ENCODE measurements around the gene CCDC197.

CCDC197 gene

GRCh38 chr14:93960774-93961438, 36.2 kb upstream of the CCDC197 start:
- no peak for DNase-seq (ENCODE audit: low read depth in 2 of 2, low spot score in 1 of 2)

- no peak for DNase-seq (ENCODE audit: low read depth in 2 of 2, low spot score in 1 of 2)
These were observed 35.5 kb upstream of the CCDC197 start for GRCh38 chr14:93961620-93962019.

GRCh38 chr14:93962701-93963601, 34.1 kb upstream of the CCDC197 start:
- DNase-seq (ENCODE audit: low read depth in 2 of 2, low spot score in 1 of 2): no peak

GRCh38 chr14:93963692-93964091, 33.4 kb upstream of the CCDC197 start:
- no peak for DNase-seq (ENCODE audit: low read depth in 2 of 2, low spot score in 1 of 2)

GRCh38 chr14:93964281-93964680, 32.8 kb upstream of the CCDC197 start:
- DNase-seq (ENCODE audit: low read depth in 2 of 2, low spot score in 1 of 2): no peak

- no peak for DNase-seq (ENCODE audit: low read depth in 2 of 2, low spot score in 1 of 2)
These were observed 32.2 kb upstream of the CCDC197 start for GRCh38 chr14:93964820-93965286.

- DNase-seq (ENCODE audit: low read depth in 2 of 2, low spot score in 1 of 2): no peak
These were observed 31.7 kb upstream of the CCDC197 start for GRCh38 chr14:93965287-93965821.

- no peak for DNase-seq (ENCODE audit: low read depth in 2 of 2, low spot score in 1 of 2)
These were observed 31.1 kb upstream of the CCDC197 start for GRCh38 chr14:93965946-93966474.

- no peak for DNase-seq (ENCODE audit: low read depth in 2 of 2, low spot score in 1 of 2)
These were observed 29.4 kb upstream of the CCDC197 start for GRCh38 chr14:93967637-93968250.

- no peak for DNase-seq (ENCODE audit: low read depth in 2 of 2, low spot score in 1 of 2)
These were observed 27.8 kb upstream of the CCDC197 start for GRCh38 chr14:93969082-93969828.

GRCh38 chr14:93970585-93970964, 26.5 kb upstream of the CCDC197 start:
- DNase-seq (ENCODE audit: low read depth in 2 of 2, low spot score in 1 of 2): peak; percentile 54 to 57

- DNase-seq (ENCODE audit: low read depth in 2 of 2, low spot score in 1 of 2): no peak
These were observed 26.0 kb upstream of the CCDC197 start for GRCh38 chr14:93970965-93971634.

- no peak for DNase-seq (ENCODE audit: low read depth in 2 of 2, low spot score in 1 of 2)
These were observed 25.5 kb upstream of the CCDC197 start for GRCh38 chr14:93971635-93972027.

GRCh38 chr14:93972618-93973205, 24.4 kb upstream of the CCDC197 start:
- no peak for DNase-seq (ENCODE audit: low read depth in 2 of 2, low spot score in 1 of 2)

GRCh38 chr14:93973607-93974006, 23.5 kb upstream of the CCDC197 start:
- no peak for DNase-seq (ENCODE audit: low read depth in 2 of 2, low spot score in 1 of 2)

- no peak for DNase-seq (ENCODE audit: low read depth in 2 of 2, low spot score in 1 of 2)
These were observed 22.8 kb upstream of the CCDC197 start for GRCh38 chr14:93974299-93974698.

- DNase-seq (ENCODE audit: low read depth in 2 of 2, low spot score in 1 of 2): no peak
These were observed 22.3 kb upstream of the CCDC197 start for GRCh38 chr14:93974833-93975232.

- no peak for DNase-seq (ENCODE audit: low read depth in 2 of 2, low spot score in 1 of 2)
These were observed 21.2 kb upstream of the CCDC197 start for GRCh38 chr14:93975791-93976476.

- no peak for DNase-seq (ENCODE audit: low read depth in 2 of 2, low spot score in 1 of 2)
These were observed 20.5 kb upstream of the CCDC197 start, which contains the start of gene ASB2 for GRCh38 chr14:93976477-93977057. Gene ASB2 (minus strand): TSS chr14:93976570. CDS start chr14:93964539, 12,031 bp downstream.
